ENCODE results near the gene BCAT1.
"Not testable (repeated sequence)": the region's sequence is repeated elsewhere in the genome, so short reads cannot be mapped to it uniquely, and the experiment has no call there.

The BCAT1 gene

DNA sequence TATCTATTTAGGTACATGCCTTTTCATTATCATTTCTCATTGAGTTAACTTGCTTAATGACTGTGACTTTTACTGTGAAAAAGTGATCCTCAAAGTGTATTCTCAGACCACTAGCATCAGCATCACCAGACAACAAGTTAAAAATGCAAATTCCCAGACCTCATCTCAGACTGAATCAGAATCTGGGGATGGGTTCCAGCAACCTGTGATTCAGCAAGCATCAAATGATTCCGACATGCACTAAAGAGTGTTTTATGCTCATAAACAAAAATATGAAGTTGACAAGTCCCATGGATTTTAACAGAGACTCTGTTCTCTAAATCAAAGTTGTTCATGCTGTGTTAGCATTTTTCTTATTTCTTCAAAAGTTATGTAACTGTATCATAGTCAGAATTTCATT, 130.6 kb downstream of the BCAT1 start:
- DNase-seq (ENCODE audit: low read depth in 2 of 2) = no peak

GRCh38 chr12:24815114-24815423, 133.8 kb downstream of the BCAT1 start:
- no peak for DNase-seq (ENCODE audit: low read depth in 2 of 2)

DNA sequence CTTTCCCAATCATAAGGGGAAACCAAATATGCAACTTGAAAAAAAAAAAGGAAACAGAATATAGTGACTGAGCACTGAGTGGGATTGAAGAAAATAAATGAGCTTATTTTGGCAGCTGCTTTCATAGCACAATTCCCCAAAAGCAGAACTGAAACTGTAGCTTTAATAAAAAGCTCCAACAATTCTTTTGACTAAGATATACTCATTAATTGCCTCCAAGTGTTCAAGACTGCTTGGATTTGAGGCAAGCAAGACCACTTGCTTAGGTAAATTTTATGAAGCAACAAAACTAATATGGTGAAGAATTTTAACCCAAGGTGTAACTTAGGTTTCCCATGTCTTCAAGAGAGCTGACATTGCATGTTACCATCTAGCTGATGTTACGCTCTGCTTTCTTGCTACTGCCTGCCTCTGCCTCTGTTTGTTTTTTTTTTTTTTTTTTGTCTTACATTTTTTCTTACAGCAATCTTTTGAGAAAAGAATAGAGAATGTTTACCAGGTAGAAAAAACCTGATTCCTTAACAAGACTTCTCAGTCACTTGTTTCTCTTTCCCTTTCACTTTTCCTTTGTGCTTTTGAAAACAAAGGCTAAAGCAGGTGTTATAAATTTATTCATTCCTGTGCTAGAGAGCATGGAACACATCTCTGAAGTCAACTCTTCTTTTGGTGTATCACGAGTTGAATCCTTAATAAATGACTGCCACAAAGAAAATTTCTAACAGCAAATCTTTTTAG, 134.4 kb downstream of the BCAT1 start:
- DNase-seq (ENCODE audit: low read depth in 2 of 2) = no peak

GRCh38 chr12:24810378-24810777, 138.5 kb downstream of the BCAT1 start:
- no peak for DNase-seq (ENCODE audit: low read depth in 2 of 2)

DNA sequence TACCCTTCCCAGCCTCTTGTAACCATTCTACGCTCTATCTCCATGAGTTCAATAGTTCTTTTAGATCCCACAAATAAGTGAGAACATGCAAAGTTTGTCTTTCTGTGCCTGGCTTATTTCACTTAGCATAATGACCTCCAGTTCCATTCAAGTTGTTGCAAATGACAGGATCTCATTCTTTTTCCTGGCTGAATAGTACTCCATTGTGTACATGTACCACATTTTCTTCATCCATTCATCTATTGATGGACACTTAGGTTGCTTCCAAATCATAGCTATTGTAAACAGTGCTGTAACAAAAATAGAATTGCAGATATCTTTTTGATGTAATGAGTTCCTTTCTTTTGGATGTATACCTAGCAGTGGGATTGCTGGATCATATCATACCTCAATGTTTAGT, 139.6 kb downstream of the BCAT1 start:
- DNase-seq (ENCODE audit: low read depth in 2 of 2) = not testable (repeated sequence)

DNA sequence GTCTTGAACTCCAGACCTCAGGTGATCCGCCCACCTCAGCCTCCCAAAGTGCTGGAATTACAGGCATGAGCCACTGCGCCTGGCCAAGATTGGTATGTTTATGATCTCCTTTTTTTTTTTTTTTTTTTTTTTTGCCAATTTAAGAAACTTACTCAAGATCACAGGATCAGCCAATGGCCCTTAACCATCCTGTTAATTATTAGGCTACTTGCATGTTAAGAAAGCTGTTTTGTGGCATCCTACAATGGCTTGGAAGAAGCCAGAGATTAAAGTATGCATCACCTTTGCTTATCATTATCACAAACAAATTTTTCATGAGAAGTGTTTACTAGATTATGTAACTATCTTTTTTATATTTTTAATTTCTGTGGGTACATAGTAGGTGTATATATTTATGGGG, 140.2 kb downstream of the BCAT1 start:
- DNase-seq (ENCODE audit: low read depth in 2 of 2) = no peak

DNA sequence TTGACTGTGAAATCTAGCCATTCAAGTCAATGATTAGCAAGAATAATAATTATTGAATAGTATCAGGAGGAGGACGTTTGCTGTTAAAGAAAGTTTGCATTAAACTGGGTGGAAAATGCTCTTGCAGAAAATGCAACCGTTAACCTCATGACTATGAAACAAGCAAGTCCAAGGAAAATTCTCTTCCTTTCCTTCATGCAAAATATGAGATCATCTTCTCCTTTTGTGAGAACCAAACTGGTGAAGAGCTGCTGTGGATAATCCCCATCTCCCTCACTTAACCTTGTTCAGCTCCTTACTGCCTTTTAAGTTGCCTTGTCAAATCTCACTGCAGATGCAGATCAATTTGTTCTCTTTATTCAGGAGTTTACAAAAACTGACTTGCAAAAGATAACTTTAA, 142.5 kb downstream of the BCAT1 start:
- no peak for DNase-seq (ENCODE audit: low read depth in 2 of 2)

DNA sequence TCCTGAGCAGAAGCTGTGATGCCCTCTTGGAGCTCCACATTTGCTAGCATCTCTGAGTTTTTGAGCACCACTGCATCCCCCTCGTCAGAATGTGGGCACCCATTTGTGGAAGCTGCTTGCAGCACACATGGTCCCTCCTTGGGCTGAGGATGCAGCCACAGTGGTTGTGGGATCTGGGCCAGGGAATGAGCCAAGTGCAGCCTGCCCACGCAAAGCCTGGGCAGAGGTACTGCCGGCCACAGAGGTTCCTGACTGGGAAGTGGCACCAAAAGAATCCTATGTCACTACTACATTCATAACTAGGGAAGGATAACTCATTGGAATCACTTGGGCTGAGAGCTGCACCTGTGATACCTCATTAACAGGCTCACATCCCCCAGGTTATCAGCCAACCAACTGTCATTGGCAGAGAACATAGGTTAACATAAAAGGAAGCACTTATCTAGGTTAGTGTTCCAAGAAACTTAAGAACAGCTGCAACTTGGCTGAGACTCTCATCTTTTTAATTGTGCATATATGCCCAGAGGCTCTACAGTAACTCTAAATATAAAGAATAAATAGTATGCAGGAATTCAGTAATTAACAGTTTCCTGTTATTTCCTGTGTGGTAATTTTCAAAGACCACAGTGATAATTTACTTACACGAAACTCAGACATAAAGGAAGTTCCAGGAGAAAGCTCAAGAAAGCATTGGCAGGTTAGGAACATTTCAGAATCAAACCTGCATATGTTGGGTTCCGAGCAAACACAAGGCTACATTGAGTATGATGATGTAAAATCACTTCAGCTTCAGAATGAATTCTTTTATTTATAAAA, 145.3 kb downstream of the BCAT1 start:
- DNase-seq (ENCODE audit: low read depth in 2 of 2) = no peak

DNA sequence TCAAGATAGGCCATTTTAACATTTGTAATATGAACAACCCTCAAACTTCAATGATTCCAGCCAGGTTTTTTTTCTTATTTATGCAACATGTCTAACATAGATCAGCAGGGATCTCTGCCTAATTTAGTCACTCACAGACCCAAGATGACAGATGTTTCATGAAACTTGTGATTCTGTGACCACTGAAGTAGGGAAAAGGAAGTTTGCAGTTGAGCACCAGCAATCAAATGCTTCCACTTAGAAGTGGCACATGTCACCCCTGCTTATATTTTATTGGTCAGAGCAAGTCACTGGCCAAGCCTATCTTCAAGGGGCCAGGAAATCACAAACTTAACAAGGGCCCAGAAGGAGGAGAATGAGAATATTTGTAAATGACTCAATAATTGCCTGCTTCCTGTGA, 150.6 kb downstream of the BCAT1 start:
- no peak for DNase-seq (ENCODE audit: low read depth in 2 of 2)

- DNase-seq (ENCODE audit: low read depth in 2 of 2) = no peak
Observed at GRCh38 chr12:24797901-24798300, 151.0 kb downstream of the BCAT1 start.

GRCh38 chr12:24796876-24797275, 152.0 kb downstream of the BCAT1 start:
- DNase-seq (ENCODE audit: low read depth in 2 of 2) = no peak

DNA sequence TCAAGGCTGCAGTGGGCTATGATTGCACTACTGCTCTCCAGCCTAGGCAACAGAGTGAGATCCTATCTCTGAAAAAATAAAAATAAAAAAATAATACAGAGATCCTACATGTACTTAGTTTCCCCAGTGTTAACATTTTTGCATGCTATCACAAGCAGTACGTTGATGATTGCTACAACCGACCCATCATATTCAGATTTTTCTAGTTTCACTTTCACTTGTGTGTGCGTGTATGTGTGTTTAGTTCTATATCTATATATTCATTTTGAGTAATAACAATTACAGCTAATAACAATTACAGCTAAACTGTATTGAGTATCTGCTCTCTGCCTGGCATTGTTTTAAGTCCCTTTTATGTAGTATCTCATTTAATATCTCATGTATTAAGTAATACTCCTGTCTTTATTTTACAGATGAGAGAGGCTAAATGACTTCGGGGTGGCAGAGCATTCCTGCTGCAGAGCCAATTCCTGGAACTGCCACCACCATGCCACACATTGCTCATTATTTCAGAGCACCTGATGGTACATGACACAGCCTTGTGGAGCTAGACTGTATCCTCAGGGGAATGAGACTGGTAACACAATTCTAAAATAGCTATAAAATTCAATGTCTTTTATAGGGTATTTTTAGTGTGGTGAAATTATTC, 153.1 kb downstream of the BCAT1 start:
- DNase-seq (ENCODE audit: low read depth in 2 of 2) = no peak

DNA sequence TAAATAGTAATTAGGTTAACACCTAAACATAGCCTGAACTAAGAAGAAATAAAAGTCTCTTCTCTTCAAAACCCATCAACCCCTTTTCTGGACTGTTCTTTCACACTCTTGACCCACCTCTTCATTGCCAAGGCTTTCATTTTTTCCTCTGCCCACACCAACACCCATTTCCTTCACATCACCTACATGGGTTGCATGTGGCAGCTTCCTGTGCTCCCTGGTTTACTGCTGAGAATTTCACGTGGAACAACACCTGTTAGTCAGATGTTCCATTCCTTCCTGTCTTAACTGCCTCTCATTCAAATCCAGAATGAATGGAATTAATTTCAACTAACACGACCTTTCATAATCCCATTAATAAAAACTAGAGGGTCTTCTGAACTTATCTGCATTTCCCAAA, 157.3 kb downstream of the BCAT1 start:
- DNase-seq (ENCODE audit: low read depth in 2 of 2) = no peak

DNA sequence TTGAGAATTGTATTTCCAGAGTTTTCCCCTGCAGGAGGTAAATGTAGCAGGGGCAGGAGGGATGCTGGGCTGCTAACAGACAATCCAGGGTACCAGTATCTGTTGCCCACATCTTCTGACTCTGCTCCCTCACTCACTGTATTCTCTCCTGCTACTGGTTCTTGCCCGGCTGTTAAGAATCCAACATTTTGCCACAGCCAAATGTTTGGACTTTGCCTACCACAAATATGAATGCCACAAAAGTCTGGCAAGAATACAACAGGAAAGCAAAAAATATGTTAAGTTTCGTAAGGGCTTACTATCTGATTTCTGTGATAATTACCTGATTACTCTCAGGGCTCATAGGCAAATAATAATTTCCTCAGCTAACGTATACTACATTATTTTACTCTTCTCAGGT, 160.0 kb downstream of the BCAT1 start:
- no peak for DNase-seq (ENCODE audit: low read depth in 2 of 2)

GRCh38 chr12:24780697-24781368, 168.1 kb downstream of the BCAT1 start:
- DNase-seq (ENCODE audit: low read depth in 2 of 2) = no peak

DNA sequence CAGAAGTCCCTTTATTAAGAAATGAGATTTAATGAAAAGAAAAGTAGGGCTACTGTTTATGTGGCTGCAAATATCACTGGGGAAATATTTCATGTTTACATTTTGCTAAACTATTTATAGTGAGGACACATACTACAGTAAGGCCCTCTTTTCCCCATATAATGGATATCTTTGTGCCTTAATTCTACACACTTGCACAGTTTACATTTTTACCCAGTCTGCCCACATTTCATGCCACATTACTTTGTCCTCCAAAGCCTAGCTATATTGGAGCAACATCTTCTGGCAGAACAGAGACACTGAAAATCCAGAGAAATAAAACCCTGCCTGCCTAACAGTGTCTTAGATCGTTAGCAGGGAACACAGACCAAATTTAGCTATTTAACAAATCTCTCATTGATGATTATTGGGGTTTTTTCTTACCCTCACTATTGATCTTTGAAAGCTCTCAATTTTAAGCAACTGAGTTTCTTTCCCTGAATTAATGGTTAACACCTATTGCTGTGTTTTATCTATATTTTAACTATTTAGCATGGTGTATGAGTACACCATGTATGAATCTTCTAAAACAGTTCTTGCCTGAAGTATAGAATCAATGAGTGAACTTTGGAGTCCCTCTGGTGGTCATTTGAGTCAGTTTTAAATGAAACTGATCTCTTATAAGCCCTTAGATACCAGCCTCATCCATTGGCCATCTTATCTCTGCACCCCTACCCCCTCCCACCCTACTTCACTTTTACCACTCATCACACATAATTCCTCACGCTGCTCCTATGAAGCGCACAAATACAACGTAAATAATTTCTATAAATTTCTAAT, 170.2 kb downstream of the BCAT1 start:
- DNase-seq (ENCODE audit: low read depth in 2 of 2) = no peak

DNA sequence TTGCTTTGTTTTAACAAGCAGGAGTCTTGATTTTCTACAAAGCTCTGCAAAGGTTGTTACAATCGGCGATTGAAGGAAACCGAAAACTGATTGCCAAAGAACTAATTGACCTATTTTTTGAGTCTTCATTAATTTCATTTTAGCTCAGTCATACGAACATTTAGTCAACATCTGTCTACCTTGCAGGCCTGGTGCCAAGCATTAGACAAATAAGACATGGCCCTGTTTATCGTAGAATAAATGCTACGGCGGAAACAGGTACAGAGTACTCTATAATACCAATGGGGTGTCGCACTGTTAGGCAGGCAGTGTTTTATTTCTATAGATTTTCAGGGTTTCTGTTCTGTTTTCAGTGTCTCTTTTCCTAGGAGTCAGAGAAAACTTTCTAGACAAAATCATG, 171.5 kb downstream of the BCAT1 start:
- no peak for DNase-seq (ENCODE audit: low read depth in 2 of 2)

- DNase-seq (ENCODE audit: low read depth in 2 of 2) = no peak
Observed at GRCh38 chr12:24776861-24777260, 172.0 kb downstream of the BCAT1 start.

- no peak for DNase-seq (ENCODE audit: low read depth in 2 of 2)
Observed at GRCh38 chr12:24775073-24775472, 173.8 kb downstream of the BCAT1 start.

- DNase-seq (ENCODE audit: low read depth in 2 of 2) = no peak
Observed at GRCh38 chr12:24773996-24774395, 174.9 kb downstream of the BCAT1 start.

GRCh38 chr12:24772813-24773212, 176.1 kb downstream of the BCAT1 start:
- no peak for DNase-seq (ENCODE audit: low read depth in 2 of 2)

DNA sequence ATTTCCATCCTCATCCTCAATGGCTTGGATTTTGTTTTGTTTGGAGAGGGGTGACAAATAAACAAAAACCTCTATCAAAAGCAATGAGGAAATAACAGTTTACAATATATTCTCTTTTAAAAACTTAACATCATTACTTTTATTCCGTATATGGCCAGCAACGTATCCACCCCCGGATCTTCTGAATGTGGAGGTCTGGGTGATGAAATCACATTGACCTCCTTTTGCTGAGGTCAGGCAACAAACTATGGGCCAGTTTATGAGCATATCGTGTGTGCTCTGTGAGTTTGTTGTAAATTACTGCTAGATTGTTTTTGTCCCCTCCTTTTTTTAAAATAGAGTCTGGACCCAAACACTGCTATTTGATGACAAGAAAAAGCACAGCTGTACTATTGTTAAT, 178.1 kb downstream of the BCAT1 start:
- no peak for DNase-seq (ENCODE audit: low read depth in 2 of 2)
